Stimulated activated CD4-positive, alpha-beta T cell treated with anti-CD3 and anti-CD28 coated beads, Interleukin-4, amount 100 ng/mL, for 4 hours (primary cell): ENCODE data around the gene CNOT6.
A peak's percentile ranks its signal among the peaks of the same experiment; 100 is the strongest.

ENCODE experiments used
- DNase-seq, 2 experiments: peaks; one replicate each; pipeline ENCODE4 v3.0.0-alpha.2; 2020

CNOT6 gene

GRCh38 chr5:180586204-180586603 lies 92.0 kb downstream of the CNOT6 start:
- no peak for DNase-seq

DNA sequence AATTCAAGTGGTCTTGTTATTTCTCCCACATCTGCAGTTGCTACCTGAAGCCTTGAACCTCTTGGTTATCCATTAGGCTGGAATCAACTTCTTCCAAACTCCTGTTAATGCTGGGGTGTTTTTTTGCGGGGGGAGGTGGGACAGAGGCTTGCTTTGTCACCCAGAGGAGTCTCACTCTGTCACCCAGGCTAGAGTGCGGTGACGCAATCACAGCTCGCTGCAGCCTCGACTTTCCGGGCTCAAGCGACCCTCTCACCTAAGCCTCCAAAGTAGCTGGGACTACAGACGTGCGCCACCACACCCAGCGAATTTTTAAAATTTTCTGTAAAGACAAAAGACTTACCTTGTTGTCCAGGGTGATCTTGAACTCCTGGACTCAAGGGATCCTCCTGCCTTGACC lies 92.7 kb downstream of the CNOT6 start:
- DNase-seq: no peak

DNA sequence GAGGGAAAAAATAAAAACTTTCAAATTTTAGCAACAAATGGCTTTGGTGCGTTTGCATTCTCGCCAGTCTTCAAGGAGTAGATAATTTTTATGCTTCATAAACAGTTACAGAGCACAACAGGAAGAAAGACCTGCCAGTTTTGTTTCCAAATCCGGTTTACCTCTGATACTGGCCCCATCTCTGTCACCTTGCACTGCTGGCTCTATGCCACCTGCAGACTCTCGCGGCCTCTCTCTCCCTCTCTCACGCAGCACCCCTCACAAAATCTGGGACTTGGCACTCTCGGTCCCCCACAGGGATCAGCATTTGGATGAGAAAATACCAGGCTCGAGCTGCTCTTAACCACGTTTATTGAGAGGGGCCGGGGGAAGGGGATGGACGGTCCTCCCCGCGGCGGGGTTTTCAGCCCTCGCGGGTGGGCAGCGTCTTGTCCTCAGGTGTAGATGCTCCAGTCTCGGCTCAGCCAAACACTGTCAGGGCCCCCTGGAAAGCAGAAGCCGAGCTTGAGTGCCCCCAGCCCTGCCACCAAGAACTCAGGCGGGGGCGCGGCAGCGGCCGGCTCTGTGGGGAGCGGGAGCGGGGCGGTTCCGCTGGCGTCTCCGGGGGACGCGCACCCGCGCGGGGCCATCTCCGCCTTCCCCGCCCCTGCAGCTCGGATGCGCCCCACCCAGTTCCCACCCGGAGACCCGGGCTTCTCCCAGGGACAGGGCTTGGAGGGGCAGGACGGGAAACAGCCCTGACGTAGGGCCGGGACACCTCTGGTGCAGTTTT lies 95.8 kb downstream of the CNOT6 start:
- DNase-seq: no peak

- DNase-seq: no peak
These were observed 96.5 kb downstream of the CNOT6 start for GRCh38 chr5:180590543-180591310.

- DNase-seq: no peak
These were observed 97.2 kb downstream of the CNOT6 start, which contains the start of gene SCGB3A1 for GRCh38 chr5:180591311-180591887. Gene SCGB3A1 (minus strand): TSS chr5:180591499. CDS start chr5:180591462, 37 bp downstream.

- no peak for DNase-seq
These were observed 98.0 kb downstream of the CNOT6 start for GRCh38 chr5:180592176-180592575.

GRCh38 chr5:180593446-180594206 lies 99.4 kb downstream of the CNOT6 start:
- no peak for DNase-seq

- no peak for DNase-seq
These were observed 100.3 kb downstream of the CNOT6 start for GRCh38 chr5:180594311-180595045.

- peak in 1 of 2 experiments; percentile 15 for DNase-seq
These were observed 100.8 kb downstream of the CNOT6 start for GRCh38 chr5:180595046-180595379.

DNA sequence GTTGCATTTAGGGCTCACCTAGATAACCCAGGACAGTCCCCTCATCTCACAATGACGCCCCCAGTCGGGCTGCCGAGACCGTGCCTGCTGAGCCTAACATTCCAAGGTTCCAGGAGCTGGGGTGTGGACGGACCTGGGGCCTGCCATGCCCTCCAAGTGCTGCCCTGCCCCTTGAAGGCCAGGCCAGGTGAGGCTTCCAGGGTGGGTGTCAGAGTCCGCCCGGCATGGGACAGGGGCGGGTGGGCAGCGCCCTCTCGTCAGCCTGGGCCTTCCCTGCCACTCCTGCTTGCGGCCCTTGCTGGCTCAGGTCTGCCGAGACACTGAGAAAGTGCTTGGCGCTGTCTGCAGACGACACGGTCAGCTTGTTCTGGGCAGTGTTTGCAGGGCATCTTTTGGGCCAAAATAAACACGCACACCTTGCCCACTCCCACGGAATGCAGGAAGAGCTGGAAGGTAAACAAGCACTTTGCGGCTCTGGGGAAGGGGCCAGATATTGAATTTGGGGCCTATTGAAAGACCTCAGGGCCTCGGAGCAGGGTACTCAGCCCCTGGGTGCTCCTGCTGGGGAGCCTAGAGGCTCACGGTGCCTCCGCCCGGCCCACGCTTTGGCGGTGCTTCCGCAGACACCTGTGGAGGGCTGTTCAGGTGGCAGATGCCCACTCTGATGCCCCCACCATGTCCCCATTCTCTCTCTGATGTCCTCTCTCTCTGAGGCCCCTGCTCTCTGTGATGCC lies 101.4 kb downstream of the CNOT6 start:
- no peak for DNase-seq

- DNase-seq: no peak
These were observed 102.0 kb downstream of the CNOT6 start for GRCh38 chr5:180596115-180596667.

DNA sequence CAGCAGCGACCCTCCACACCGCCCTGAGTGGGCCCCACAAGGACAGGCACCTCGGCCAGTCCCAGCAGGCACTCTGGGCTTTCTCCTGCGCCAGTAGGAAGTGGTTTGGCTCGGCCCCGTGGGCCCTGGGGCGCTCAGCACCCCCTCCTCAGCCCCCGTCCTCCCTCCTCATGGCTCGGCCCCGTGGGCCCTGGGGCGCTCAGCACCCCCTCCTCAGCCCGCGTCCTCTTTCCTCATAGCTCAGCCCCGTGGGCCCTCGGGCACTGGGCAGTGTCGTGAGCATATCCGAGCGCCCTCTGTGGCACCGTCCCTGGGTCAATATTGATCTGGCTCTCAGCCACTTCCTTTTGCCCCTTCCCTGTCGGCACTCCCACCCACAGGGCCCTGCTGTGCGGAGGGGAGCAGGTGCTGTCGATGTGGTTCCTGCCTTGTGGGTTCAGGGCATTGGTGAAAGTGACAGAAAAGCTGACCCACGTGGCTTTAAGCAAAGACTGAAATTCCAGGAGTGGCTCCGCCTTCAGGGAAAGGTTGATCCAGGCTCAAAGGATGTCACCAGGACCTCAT lies 102.6 kb downstream of the CNOT6 start:
- DNase-seq: no peak

- no peak for DNase-seq
These were observed 104.1 kb downstream of the CNOT6 start for GRCh38 chr5:180598316-180598701.

DNA sequence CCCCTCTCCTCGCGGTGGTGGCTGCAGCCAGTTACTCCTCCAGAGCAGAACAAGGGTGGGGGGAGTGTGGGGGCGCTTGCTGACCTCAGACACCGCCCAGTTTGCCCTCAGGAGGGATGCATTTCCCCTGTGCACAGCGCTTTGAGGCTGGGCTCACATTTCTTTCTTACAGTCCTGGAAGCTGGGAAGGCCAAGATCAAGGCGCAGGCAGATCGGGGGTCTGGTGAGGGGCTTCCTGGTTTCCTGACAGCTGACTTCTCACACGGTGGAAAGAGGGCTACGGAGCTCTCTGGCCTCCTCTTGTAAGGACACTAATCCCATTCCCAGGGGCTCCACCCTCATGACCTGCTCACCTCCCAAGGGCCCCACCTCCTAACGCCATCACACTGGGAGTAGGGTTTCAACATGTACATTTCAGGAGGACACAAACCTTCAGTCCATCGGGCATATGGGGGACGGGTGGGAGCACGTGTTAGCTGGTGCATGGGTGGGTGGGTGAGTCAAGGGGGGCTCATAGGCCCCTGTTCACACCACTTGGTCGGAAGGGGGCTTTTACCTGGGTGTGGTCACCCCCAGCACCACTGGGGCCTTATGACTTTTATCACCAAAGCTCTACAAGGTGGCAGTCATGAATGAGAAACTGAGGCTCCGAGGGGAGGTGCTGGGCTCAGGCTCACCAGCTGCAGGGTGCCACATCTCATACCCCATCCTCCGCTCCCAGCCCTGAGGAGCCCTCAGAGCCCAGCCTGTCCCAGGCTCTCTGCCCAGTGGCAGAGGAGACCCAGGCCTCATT lies 104.8 kb downstream of the CNOT6 start:
- DNase-seq: no peak

- DNase-seq: no peak
These were observed 105.4 kb downstream of the CNOT6 start for GRCh38 chr5:180599590-180599914.

- DNase-seq: no peak
These were observed 105.9 kb downstream of the CNOT6 start for GRCh38 chr5:180599981-180600553.

DNA sequence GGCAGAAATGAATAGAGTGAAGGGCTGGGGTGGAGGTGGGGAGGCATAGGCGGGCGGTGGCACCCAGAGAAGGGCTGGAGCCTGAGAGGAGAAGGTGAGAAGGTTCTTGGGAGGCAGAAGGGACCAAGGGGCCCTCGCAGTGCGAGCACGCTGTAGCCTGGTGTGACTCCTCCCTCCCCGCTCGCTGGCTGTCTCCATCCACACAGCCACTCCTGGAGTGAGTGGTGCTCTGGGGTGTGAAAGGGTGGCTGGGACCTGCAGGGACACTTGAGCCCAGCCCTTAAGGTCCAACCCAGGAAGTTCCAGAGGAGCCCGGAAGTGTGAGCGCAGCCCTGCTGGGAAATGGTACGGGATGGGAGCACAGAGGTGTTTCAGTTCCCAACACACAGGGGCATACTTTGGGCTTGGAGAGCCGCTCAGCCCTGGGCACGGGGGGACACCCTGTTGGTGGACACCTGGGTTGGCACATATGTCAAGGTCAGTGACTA lies 106.4 kb downstream of the CNOT6 start:
- DNase-seq: no peak

GRCh38 chr5:180601591-180602480 lies 107.7 kb downstream of the CNOT6 start:
- DNase-seq: no peak
